Activated T-cell treated with anti-CD3 and anti-CD28 coated beads, Interleukin-2, amount 50 U/mL, for 24 hours (primary cell): ENCODE data around the gene B3GNT7.
"Not testable (repeated sequence)": the region's sequence is repeated elsewhere in the genome, so short reads cannot be mapped to it uniquely, and the experiment has no call there.

Experiments
- DNase-seq: peaks from one replicate; pipeline ENCODE4 v3.0.0-alpha.2; 2020
- H3K27ac Mint-ChIP-seq: 2 replicates; pipeline ENCODE4 v1.8.0; 2020; ENCODE audit warnings: mild to moderate bottlenecking, mixed read lengths
- H3K27me3 Mint-ChIP-seq: 2 replicates; pipeline ENCODE4 v1.8.0; 2020; ENCODE audit warnings: mixed read lengths
- H3K36me3 Mint-ChIP-seq: 2 replicates; pipeline ENCODE4 v1.8.0; 2020; ENCODE audit warnings: low read depth, mixed read lengths
- H3K4me1 Mint-ChIP-seq: 2 replicates; pipeline ENCODE4 v1.8.0; 2020; ENCODE audit warnings: low read depth, mixed read lengths
- H3K4me3 Mint-ChIP-seq: 2 replicates; pipeline ENCODE4 v1.8.0; 2020; ENCODE audit warnings: mild to moderate bottlenecking, moderate library complexity, mixed read lengths
- H3K9me3 Mint-ChIP-seq: 2 replicates; pipeline ENCODE4 v1.8.0; 2020; ENCODE audit warnings: mixed read lengths

Gene B3GNT7

GRCh38 chr2:231373786-231374349 is 21.6 kb upstream of the B3GNT7 start:
- Mint-ChIP-seq H3K36me3 (no peaks in the 10 kb centered on the region), H3K4me1 (no peaks in the 10 kb centered on the region), H3K9me3 (no peaks in the 10 kb centered on the region), H3K27me3 (peaks cover 3% of the 10 kb centered on the region), H3K4me3 (no peak overlapping the region), H3K27ac (no peak overlapping the region)
- DNase-seq = no peak

- Mint-ChIP-seq H3K27ac (no peak overlapping the region), H3K9me3 (no peaks in the 10 kb centered on the region), H3K4me1 (no peaks in the 10 kb centered on the region), H3K27me3 (peaks cover 3% of the 10 kb centered on the region), H3K4me3 (no peak overlapping the region), H3K36me3 (no peaks in the 10 kb centered on the region)
- DNase-seq = no peak
Measured at GRCh38 chr2:231374771-231375170, 20.7 kb upstream of the B3GNT7 start.

GRCh38 chr2:231375994-231376615 is 19.4 kb upstream of the B3GNT7 start:
- H3K36me3 Mint-ChIP-seq, H3K4me3 Mint-ChIP-seq, DNase-seq, H3K9me3 Mint-ChIP-seq, H3K4me1 Mint-ChIP-seq, H3K27me3 Mint-ChIP-seq, H3K27ac Mint-ChIP-seq: not testable (repeated sequence)

GRCh38 chr2:231376857-231377256 is 18.7 kb upstream of the B3GNT7 start:
- Mint-ChIP-seq H3K36me3 (no peaks in the 10 kb centered on the region), H3K27ac (no peak overlapping the region), H3K27me3 (peaks cover 3% of the 10 kb centered on the region), H3K4me1 (no peaks in the 10 kb centered on the region), H3K9me3 (no peaks in the 10 kb centered on the region), H3K4me3 (no peak overlapping the region)
- DNase-seq = no peak

- H3K9me3 Mint-ChIP-seq = no peaks in the 10 kb centered on the region
- DNase-seq = no peak
- no peaks in the 10 kb centered on the region for H3K4me1 Mint-ChIP-seq
Measured at GRCh38 chr2:231378026-231378722, 17.3 kb upstream of the B3GNT7 start.

GRCh38 chr2:231379266-231380215 is 16.0 kb upstream of the B3GNT7 start:
- peaks cover 3% of the 10 kb centered on the region for H3K27me3 Mint-ChIP-seq
- no peaks in the 10 kb centered on the region for H3K9me3 Mint-ChIP-seq
- no peaks in the 10 kb centered on the region for H3K36me3 Mint-ChIP-seq
- no peak for DNase-seq
- H3K4me3 Mint-ChIP-seq = no peak overlapping the region
- no peak overlapping the region for H3K27ac Mint-ChIP-seq
- H3K4me1 Mint-ChIP-seq = no peaks in the 10 kb centered on the region

More at GRCh38 chr2:231378026-231378722, 17.3 kb upstream of the B3GNT7 start:
- peaks cover 3% of the 10 kb centered on the region for H3K27me3 Mint-ChIP-seq
- H3K4me3 Mint-ChIP-seq = no peak overlapping the region
- no peak overlapping the region for H3K27ac Mint-ChIP-seq
- no peaks in the 10 kb centered on the region for H3K36me3 Mint-ChIP-seq

- Mint-ChIP-seq H3K27me3 (peaks cover 3% of the 10 kb centered on the region), H3K36me3 (no peaks in the 10 kb centered on the region), H3K4me3 (no peak overlapping the region), H3K9me3 (peaks cover 6% of the 10 kb centered on the region), H3K27ac (no peak overlapping the region), H3K4me1 (no peaks in the 10 kb centered on the region)
- no peak for DNase-seq
Measured at GRCh38 chr2:231380307-231380706, 15.2 kb upstream of the B3GNT7 start.

- H3K36me3 Mint-ChIP-seq = no peaks in the 10 kb centered on the region
- no peak for DNase-seq
- no peaks in the 10 kb centered on the region for H3K4me1 Mint-ChIP-seq
- no peak overlapping the region for H3K4me3 Mint-ChIP-seq
- H3K27me3 Mint-ChIP-seq = peaks cover 3% of the 10 kb centered on the region
- peaks cover 6% of the 10 kb centered on the region for H3K9me3 Mint-ChIP-seq
- H3K27ac Mint-ChIP-seq = no peak overlapping the region
Measured at GRCh38 chr2:231380991-231381847, 14.3 kb upstream of the B3GNT7 start.

- Mint-ChIP-seq H3K36me3 (no peaks in the 10 kb centered on the region), H3K4me1 (no peaks in the 10 kb centered on the region), H3K27me3 (peaks cover 1% of the 10 kb centered on the region), H3K9me3 (peaks cover 6% of the 10 kb centered on the region), H3K27ac (no peak overlapping the region), H3K4me3 (no peak overlapping the region)
- no peak for DNase-seq
Measured at GRCh38 chr2:231382116-231382515, 13.4 kb upstream of the B3GNT7 start.

GRCh38 chr2:231383416-231384108 is 11.9 kb upstream of the B3GNT7 start:
- H3K9me3 Mint-ChIP-seq = peaks cover 6% of the 10 kb centered on the region
- no peak overlapping the region for H3K27ac Mint-ChIP-seq
- no peak for DNase-seq
- no peaks in the 10 kb centered on the region for H3K27me3 Mint-ChIP-seq
- H3K4me1 Mint-ChIP-seq = no peaks in the 10 kb centered on the region
- no peak overlapping the region for H3K4me3 Mint-ChIP-seq
- no peaks in the 10 kb centered on the region for H3K36me3 Mint-ChIP-seq

- no peak for DNase-seq
- peaks cover 6% of the 10 kb centered on the region for H3K9me3 Mint-ChIP-seq
- no peak overlapping the region for H3K27ac Mint-ChIP-seq
- no peaks in the 10 kb centered on the region for H3K4me1 Mint-ChIP-seq
- H3K4me3 Mint-ChIP-seq = no peak overlapping the region
- H3K36me3 Mint-ChIP-seq = no peaks in the 10 kb centered on the region
- no peaks in the 10 kb centered on the region for H3K27me3 Mint-ChIP-seq
Measured at GRCh38 chr2:231384109-231384435, 11.4 kb upstream of the B3GNT7 start.

- no peaks in the 10 kb centered on the region for H3K36me3 Mint-ChIP-seq
- H3K4me1 Mint-ChIP-seq = no peaks in the 10 kb centered on the region
- H3K4me3 Mint-ChIP-seq = no peak overlapping the region
- peaks cover 6% of the 10 kb centered on the region for H3K9me3 Mint-ChIP-seq
- no peaks in the 10 kb centered on the region for H3K27me3 Mint-ChIP-seq
- DNase-seq = no peak
- no peak overlapping the region for H3K27ac Mint-ChIP-seq
Measured at GRCh38 chr2:231384970-231385369, 10.5 kb upstream of the B3GNT7 start.

- H3K27me3 Mint-ChIP-seq = no peaks in the 10 kb centered on the region
- peaks cover 6% of the 10 kb centered on the region for H3K9me3 Mint-ChIP-seq
- DNase-seq = no peak
- H3K4me3 Mint-ChIP-seq = no peak overlapping the region
- H3K27ac Mint-ChIP-seq = no peak overlapping the region
- H3K36me3 Mint-ChIP-seq = no peaks in the 10 kb centered on the region
- H3K4me1 Mint-ChIP-seq = no peaks in the 10 kb centered on the region
Measured at GRCh38 chr2:231385429-231385828, 10.1 kb upstream of the B3GNT7 start.
